Fibroblast of skin of right biceps (primary cell): ENCODE results near the gene HOXD12.

Source experiments
- DNase-seq: peaks from one replicate; pipeline ENCODE4 v3.0.0-alpha.2; 2013

Gene HOXD12

DNA sequence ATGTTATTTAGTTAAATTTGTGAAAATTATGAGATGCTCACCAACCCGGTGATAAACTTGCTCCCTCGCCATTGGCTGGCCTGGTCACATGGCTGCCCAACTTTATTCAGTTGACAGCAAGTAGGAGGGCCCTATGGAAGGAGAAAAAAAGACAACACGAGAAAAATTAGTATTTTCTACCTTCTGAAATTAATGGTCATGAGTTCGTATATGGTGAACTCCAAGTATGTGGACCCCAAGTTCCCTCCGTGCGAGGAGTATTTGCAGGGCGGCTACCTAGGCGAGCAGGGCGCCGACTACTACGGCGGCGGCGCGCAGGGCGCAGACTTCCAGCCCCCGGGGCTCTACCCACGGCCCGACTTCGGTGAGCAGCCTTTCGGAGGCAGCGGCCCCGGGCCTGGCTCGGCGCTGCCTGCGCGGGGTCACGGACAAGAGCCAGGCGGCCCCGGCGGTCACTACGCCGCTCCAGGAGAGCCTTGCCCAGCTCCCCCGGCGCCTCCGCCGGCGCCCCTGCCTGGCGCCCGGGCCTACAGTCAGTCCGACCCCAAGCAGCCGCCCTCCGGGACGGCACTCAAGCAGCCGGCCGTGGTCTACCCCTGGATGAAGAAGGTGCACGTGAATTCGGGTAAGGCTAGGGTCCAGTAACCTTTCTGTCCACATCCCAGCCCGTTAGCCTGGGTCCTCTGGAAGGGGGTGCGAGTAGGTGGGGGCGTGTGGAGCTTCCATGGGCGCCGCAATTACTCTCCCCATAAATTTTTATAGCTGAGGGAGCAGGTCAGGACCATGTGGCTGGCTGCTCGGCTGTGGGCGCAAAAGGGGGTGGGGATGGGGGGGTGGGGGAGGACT lies 52.1 kb downstream of the HOXD12 start, which contains the start of gene HOXD4:
Gene HOXD4, plus strand, starts transcription at position 109 of the 846 bp plus-strand sequence. Its CDS starts 84 bp downstream, at position 193.
- DNase-seq, result peak; percentile 68
